Activated T-cell treated with anti-CD3 and anti-CD28 coated beads, Interleukin-2, amount 50 U/mL, for 72 hours (primary cell): ENCODE results near the gene IL6R. TPM values are rescaled to one million over a fixed set of nuclear protein-coding genes. Genes with fewer than 3 reads are reported as not detected.

ENCODE experiments used
- ATAC-seq, 2 donors: fragments of 150-1000 bp; cut with Tn5 transposase; replicated peaks in 1 of 2; 2 replicates each; pipeline ENCODE4 v1.10.0; 2021; ENCODE audit warnings: moderate library complexity in 2 of 2, mild to moderate bottlenecking in 1 of 2
- DNase-seq, 2 donors: peaks; one replicate each; pipeline ENCODE4 v3.0.0; 2021 to 2022; ENCODE audit warnings: mixed read lengths in 1 of 2
- H3K27ac Mint-ChIP-seq: one replicate; pipeline ENCODE4 v1.8.0; 2022; ENCODE audit warnings: mild to moderate bottlenecking, moderate library complexity, mixed read lengths
- H3K27me3 Mint-ChIP-seq: one replicate; pipeline ENCODE4 v1.8.0; 2022; ENCODE audit warnings: low read depth, mixed read lengths
- H3K36me3 Mint-ChIP-seq, 2 donors: one replicate each; pipeline ENCODE4 v1.8.0; 2022; ENCODE audit warnings: mixed read lengths in 2 of 2, mild to moderate bottlenecking in 1 of 2; ENCODE audit not compliant: insufficient read depth in 2 of 2
- H3K4me1 Mint-ChIP-seq: one replicate; pipeline ENCODE4 v1.8.0; 2022; ENCODE audit warnings: low read depth, mixed read lengths
- H3K4me3 Mint-ChIP-seq, 2 donors: one replicate each; pipeline ENCODE4 v1.8.0; 2022; ENCODE audit warnings: mild to moderate bottlenecking in 2 of 2, mixed read lengths in 2 of 2, moderate library complexity in 2 of 2
- H3K9me3 Mint-ChIP-seq, 2 donors: one replicate each; pipeline ENCODE4 v1.8.0; 2022; ENCODE audit warnings: mixed read lengths in 2 of 2
- total RNA-seq, 2 donors: library from RNA; stranded (reverse); gene quantifications; one replicate each; pipeline ENCODE4 v1.2.3, GENCODE V29; 2022

IL6R gene
- total RNA-seq, 2 donors from 2014 or later: 5.7 to 12.6 TPM

- ATAC-seq: no peak
- no peaks in the 10 kb centered on the region for H3K36me3 Mint-ChIP-seq
These were observed 109.0 kb downstream of the IL6R start for GRCh38 chr1:154514066-154514553.

GRCh38 chr1:154517661-154518060, 112.5 kb downstream of the IL6R start:
- no peak overlapping the region for H3K27ac Mint-ChIP-seq
- ATAC-seq (no peak), DNase-seq (no peak)
- H3K4me1 Mint-ChIP-seq: no peaks in the 10 kb centered on the region
- no peak overlapping the region for H3K4me3 Mint-ChIP-seq
- no peaks in the 10 kb centered on the region for H3K36me3 Mint-ChIP-seq
- H3K9me3 Mint-ChIP-seq: no peaks in the 10 kb centered on the region
- peaks cover 33% of the 10 kb centered on the region for H3K27me3 Mint-ChIP-seq

More at GRCh38 chr1:154514066-154514553, 109.0 kb downstream of the IL6R start:
- Mint-ChIP-seq H3K27ac (no peak overlapping the region), H3K4me1 (no peaks in the 10 kb centered on the region), H3K9me3 (no peaks in the 10 kb centered on the region), H3K27me3 (peaks cover 24% of the 10 kb centered on the region), H3K4me3 (no peak overlapping the region)
- no peak for DNase-seq

Other genes starting within 250 kb of the IL6R start
- gene TPM3, start 213.2 kb upstream of the IL6R start, total RNA-seq: 100 to 1,000 TPM; 456 to 468 TPM
- gene CFAP141, start 199.0 kb upstream of the IL6R start, total RNA-seq: not detected
- 100 to 1,000 TPM; 166 to 171 TPM for gene UBAP2L, start 184.4 kb upstream of the IL6R start, total RNA-seq
- gene HAX1, start 132.7 kb upstream of the IL6R start, total RNA-seq: 100 to 1,000 TPM; 306 to 310 TPM
- gene AQP10, start 84.2 kb upstream of the IL6R start, total RNA-seq: not detected
- gene ATP8B2, start 79.8 kb upstream of the IL6R start, total RNA-seq: 10 to 100 TPM; 37.4 to 52.6 TPM
- gene TDRD10, start 96.9 kb downstream of the IL6R start, total RNA-seq: under 1 TPM in 1 of 2 donors, not detected in 1; 0.86 TPM
- gene SHE, start 97.1 kb downstream of the IL6R start, total RNA-seq: under 1 TPM; 0.19 to 0.49 TPM
- gene UBE2Q1, start 153.3 kb downstream of the IL6R start, total RNA-seq: 100 to 1,000 TPM in 1 of 2 donors, 10 to 100 TPM in 1; 99.6 to 102 TPM
- gene CHRNB2, start 162.4 kb downstream of the IL6R start, total RNA-seq: under 1 TPM in 1 of 2 donors, not detected in 1; 0.05 TPM
- 100 to 1,000 TPM; 257 to 305 TPM for gene ADAR, start 202.8 kb downstream of the IL6R start, total RNA-seq